AG04450 (cell line): ENCODE data around the gene ELAVL2. TPM values are rescaled to one million over a fixed set of nuclear protein-coding genes. Genes with fewer than 3 reads are reported as not detected.

Experiments
- CTCF ChIA-PET: fragments of 300-600, 350-600 bp; formaldehyde crosslinking; extraction: SDS; loops from one replicate; lab custom pipeline; 2022; ENCODE audit warnings: antibody characterized with exemption, inconsistent platforms; lab: Charles Lee
- POLR2A ChIA-PET: fragments of 350-600 bp; formaldehyde crosslinking; extraction: SDS; loops from one replicate; lab custom pipeline; 2021; ENCODE audit warnings: antibody characterized with exemption, inconsistent platforms; lab: Yijun Ruan, JAX
- DNase-seq: peaks from one replicate; pipeline ENCODE4 v3.0.0-alpha.2; 2011; ENCODE audit warnings: low read depth, low spot score
- H3K27ac ChIP-seq: one replicate; pipeline ENCODE4 v1.5.1; 2012; ENCODE audit warnings: low read depth, low read length, control low read depth
- H3K27me3 ChIP-seq: one replicate; pipeline ENCODE4 v1.6.0; 2012; ENCODE audit warnings: low read length; ENCODE audit not compliant: control insufficient read depth, insufficient read depth
- H3K4me3 ChIP-seq: 2 replicates; pipeline ENCODE4 v1.5.1; 2011; ENCODE audit warnings: mild to moderate bottlenecking, low read depth, low read length, control low read depth
- H3K9me3 ChIP-seq: 2 replicates; pipeline ENCODE4 v1.5.1; 2012; ENCODE audit warnings: low read length; ENCODE audit not compliant: control insufficient read depth, insufficient read depth
- polyA plus RNA-seq: library from polyadenylated mRNA; depleted of rRNA; stranded (reverse); fragments of >200 nt; gene quantifications from 2 replicates; pipeline ENCODE4 v1.2.3, GENCODE V29; 2011
- TF ChIP-seq, protein P1 (sequence below): IDR thresholded peaks from 2 replicates; pipeline ENCODE4 v1.5.1; 2011; ENCODE audit warnings: low read depth, low read length, control low read depth, inconsistent platforms

ELAVL2 gene
- polyA plus RNA-seq, 1 experiment: 0.04 TPM

DNA sequence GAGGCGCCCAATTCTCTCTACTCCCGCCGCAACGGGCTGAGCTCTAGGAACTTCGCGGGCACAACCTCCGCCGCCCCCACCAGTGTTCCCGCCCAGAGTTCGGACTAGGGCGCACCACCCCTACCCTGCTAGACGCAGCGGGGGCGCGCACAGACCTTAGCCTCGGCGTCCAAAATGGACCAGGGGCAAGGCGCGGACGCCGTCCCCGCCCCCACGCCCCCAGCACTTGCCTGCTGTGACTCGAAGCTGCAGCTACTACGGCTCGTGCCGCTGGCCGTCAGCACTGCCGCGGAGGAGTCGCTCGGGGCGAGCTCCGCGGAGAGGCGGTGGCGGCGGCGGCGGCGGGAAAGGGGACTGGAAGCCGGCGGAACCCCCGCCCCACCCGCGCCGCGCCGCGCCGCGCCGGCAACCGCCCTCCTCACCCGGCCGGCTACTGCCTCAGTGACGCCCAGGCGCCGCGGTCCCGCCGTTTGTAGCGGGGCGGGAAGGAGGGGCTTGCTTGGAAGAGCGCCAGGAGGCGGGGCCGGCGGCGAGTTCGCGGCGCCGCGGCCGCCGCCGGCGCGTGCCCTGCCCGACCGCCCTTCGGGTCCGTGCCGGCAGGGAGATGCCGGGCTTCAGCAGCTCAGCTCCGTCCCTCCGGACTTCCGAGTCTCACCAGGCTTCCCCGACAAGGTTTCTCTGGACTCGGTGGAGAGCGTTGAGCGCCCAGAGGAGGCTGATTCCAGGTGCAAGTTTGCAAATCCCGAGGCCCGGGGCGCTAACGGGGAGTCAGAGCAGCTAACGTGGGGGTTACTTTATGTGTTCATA, 4.5 kb downstream of the ELAVL2 start:
- peak overlapping the region; percentile 10; the same call in 1 of the 2 replicates for H3K4me3 ChIP-seq
- TF ChIP-seq, protein P1, sequence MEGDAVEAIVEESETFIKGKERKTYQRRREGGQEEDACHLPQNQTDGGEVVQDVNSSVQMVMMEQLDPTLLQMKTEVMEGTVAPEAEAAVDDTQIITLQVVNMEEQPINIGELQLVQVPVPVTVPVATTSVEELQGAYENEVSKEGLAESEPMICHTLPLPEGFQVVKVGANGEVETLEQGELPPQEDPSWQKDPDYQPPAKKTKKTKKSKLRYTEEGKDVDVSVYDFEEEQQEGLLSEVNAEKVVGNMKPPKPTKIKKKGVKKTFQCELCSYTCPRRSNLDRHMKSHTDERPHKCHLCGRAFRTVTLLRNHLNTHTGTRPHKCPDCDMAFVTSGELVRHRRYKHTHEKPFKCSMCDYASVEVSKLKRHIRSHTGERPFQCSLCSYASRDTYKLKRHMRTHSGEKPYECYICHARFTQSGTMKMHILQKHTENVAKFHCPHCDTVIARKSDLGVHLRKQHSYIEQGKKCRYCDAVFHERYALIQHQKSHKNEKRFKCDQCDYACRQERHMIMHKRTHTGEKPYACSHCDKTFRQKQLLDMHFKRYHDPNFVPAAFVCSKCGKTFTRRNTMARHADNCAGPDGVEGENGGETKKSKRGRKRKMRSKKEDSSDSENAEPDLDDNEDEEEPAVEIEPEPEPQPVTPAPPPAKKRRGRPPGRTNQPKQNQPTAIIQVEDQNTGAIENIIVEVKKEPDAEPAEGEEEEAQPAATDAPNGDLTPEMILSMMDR: no peak
- CTCF ChIA-PET: interaction anchor here (0.6 kb wide), 1 partner anchor 546 kb away, joined by 3 read pairs; no protein-coding TSS in a partner anchor
- no peak overlapping the region for H3K27ac ChIP-seq
- H3K9me3 ChIP-seq: peaks cover 10% of the 10 kb centered on the region
- POLR2A ChIA-PET: no interaction called here
- H3K27me3 ChIP-seq: peaks cover 32% of the 10 kb centered on the region
- DNase-seq: no peak

DNA sequence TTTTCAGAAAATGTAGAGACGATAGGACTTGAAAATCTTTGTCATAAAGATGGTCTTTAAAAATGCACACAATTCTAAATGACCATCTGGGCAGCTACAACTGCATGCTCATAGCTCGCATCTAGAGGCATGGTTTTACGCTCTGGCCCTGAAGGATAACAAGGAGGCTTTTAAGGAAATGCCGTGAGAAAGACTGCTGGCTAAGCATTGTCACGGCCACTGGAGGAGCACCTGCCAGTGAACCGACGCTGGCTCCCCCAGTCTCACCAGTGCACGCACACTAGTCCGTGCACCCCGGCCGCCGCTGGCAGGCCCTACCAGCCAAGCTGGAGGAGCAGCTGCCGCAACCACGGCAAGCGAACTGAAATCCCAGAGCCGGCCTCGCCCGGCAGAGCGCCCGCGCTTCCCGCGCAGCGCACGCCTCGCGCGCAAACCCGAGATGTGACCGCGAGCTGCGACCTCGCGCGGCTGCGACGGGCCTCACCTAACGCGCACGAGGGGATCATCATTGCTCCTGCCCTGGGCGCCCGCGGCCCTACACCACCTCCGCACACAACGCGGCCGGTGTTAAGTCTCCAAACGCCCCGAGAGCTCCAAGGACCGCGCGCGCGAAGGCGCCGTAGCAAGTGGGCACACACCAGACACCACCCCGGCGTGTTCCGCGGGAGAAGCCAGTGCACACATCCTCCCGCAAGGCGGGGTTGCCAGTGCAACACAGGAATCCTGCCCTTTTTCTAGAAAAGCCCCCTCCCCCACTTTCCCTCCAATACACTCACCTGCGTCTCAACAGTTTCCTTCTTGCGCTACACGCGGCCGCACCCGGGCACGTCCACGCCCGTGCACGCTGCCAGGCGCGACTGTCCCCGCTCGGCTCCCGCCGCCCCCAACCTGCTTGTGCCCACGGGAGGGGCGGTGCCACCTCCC, 5.3 kb downstream of the ELAVL2 start:
- no peak for DNase-seq
- Histone ChIP-seq H3K4me3 (no peak overlapping the region), H3K27me3 (peaks cover 32% of the 10 kb centered on the region), H3K9me3 (peaks cover 7% of the 10 kb centered on the region), H3K27ac (no peak overlapping the region)
- POLR2A ChIA-PET: no interaction called here
- TF ChIP-seq, protein P1: no peak
- CTCF ChIA-PET: no interaction called here

DNA sequence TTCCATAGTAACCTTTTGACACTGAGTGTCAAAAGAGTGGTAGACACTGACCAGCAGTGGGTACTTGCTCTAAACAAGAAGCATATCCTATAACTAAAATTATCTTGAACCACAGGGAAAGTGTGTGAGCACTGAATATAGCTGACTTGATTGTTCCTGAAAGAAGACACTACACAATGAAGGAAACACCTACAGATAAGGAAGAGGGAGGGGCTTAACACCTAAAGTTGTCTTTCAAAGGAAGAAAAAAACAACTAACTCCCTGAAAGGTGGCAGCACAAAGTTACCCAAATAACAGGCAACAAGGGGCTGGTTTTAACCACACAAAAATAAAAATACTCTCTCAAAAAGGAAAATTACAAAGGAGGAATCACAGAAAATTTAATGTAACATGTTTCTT, 6.6 kb downstream of the ELAVL2 start:
- POLR2A ChIA-PET: no interaction called here
- CTCF ChIA-PET: no interaction called here
- peaks cover 28% of the 10 kb centered on the region for H3K27me3 ChIP-seq
- peaks cover 7% of the 10 kb centered on the region for H3K9me3 ChIP-seq
- TF ChIP-seq, protein P1: no peak
- no peak overlapping the region for H3K27ac ChIP-seq
- H3K4me3 ChIP-seq: no peak overlapping the region
- DNase-seq: no peak

DNA sequence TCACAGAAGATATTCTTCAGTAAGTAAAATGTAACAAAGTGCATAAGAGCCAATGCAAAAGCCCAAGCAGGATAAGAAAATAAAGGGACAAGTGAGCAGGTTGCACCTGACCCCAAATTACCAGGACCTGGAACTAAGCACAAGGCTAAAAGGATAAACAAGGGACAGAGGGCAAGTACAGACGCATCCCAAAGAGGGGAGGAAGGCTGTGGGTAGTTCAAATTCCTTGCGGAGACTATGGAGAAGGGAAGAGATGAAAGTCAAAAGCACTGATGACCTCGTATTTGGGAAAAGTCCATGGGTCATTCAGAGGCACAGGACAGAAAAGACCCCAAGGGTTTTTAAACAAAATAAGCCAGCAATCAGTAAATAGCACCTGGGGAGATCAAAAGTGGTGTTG, 11.8 kb downstream of the ELAVL2 start:
- ChIA-PET CTCF (no interaction called here), POLR2A (no interaction called here)
- no peak overlapping the region for H3K27ac ChIP-seq
- H3K4me3 ChIP-seq: no peak overlapping the region
- H3K9me3 ChIP-seq: no peaks in the 10 kb centered on the region
- TF ChIP-seq, protein P1: no peak
- no peak for DNase-seq
- no peaks in the 10 kb centered on the region for H3K27me3 ChIP-seq
